Measurements from ENCODE around the gene PLPP6.

PLPP6 gene

DNA sequence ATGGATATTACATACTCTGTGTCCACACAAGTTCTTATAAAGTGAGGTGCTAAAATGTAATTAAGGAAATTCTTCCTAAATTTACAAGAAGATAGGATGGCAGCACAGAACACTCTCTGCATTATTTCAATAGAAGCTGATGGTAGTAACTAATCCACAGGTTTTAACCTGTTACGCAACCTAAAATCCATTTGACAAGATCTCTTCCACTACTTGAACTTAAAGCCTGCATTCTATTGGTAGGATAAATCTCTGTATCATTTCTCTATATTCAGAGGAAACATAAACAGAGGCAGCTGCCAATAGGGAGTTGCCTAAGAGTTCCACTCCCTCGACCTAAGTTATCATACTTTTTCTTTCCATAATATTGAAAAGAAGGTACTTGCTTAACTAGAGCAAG is 38.8 kb downstream of the PLPP6 start:
- Histone ChIP-seq H3K27me3 (ENCODE audit: low read depth, low read length) (no peaks in the 10 kb centered on the region), H3K9me3 (ENCODE audit: insufficient read depth, low read length) (no peaks in the 10 kb centered on the region), H3K9ac (ENCODE audit: low read length) (no peak overlapping the region), H2AFZ (ENCODE audit: low read depth, low read length) (no peak overlapping the region), H3K36me3 (replicated peaks; ENCODE audit: low read depth, low read length) (peaks cover 25% of the 10 kb centered on the region), H4K20me1 (ENCODE audit: insufficient read depth, low read length) (no peaks in the 10 kb centered on the region), H3K4me3 (ENCODE audit: low read length) (no peak overlapping the region), H3K4me2 (ENCODE audit: low read length) (no peak overlapping the region), H3K27ac (ENCODE audit: low read length) (no peak overlapping the region), H3K79me2 (ENCODE audit: low read length) (no peaks in the 10 kb centered on the region), H3K4me1 (ENCODE audit: low read length) (no peaks in the 10 kb centered on the region)
- no peak for TF ChIP-seq CTCF (IDR thresholded peaks at IDR 0.05; ENCODE audit: low read depth, low read length)
- no peak for TF ChIP-seq EZH2phosphoT487 (IDR thresholded peaks at IDR 0.05; ENCODE audit: low read depth)

DNA sequence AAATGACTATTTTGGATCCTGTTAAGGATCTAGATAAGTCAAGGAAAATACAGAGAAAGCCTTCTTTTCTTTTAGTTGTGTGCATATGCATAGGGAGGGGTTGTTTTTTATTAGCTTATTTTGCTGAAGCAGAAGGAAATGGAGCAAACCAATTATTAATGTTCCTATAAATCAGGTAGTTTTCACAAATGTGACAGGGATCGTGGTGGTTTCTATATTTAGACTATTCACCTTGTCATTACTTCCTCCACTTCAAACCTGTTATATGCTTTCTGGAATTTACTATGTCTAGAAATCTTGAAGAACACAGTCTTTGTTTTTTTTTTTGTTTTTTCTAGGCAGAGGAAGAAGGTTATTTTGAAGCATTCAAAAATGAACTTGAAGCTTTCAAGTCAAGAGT is 39.4 kb downstream of the PLPP6 start:
- Histone ChIP-seq H3K4me1 (ENCODE audit: low read length) (no peaks in the 10 kb centered on the region), H3K36me3 (replicated peaks; ENCODE audit: low read depth, low read length) (peaks cover 27% of the 10 kb centered on the region), H3K27ac (ENCODE audit: low read length) (no peak overlapping the region), H3K9ac (ENCODE audit: low read length) (no peak overlapping the region), H3K9me3 (ENCODE audit: insufficient read depth, low read length) (no peaks in the 10 kb centered on the region), H3K27me3 (ENCODE audit: low read depth, low read length) (no peaks in the 10 kb centered on the region), H3K4me3 (ENCODE audit: low read length) (no peak overlapping the region), H4K20me1 (ENCODE audit: insufficient read depth, low read length) (no peaks in the 10 kb centered on the region), H2AFZ (ENCODE audit: low read depth, low read length) (no peak overlapping the region), H3K79me2 (ENCODE audit: low read length) (no peaks in the 10 kb centered on the region), H3K4me2 (ENCODE audit: low read length) (no peak overlapping the region)
- TF ChIP-seq EZH2phosphoT487 (IDR thresholded peaks at IDR 0.05; ENCODE audit: low read depth): no peak
- no peak for TF ChIP-seq CTCF (IDR thresholded peaks at IDR 0.05; ENCODE audit: low read depth, low read length)

GRCh38 chr9:4704129-4704528 is 42.0 kb downstream of the PLPP6 start:
- Histone ChIP-seq H3K4me2 (ENCODE audit: low read length) (no peak overlapping the region), H3K9ac (ENCODE audit: low read length) (no peak overlapping the region), H3K4me3 (ENCODE audit: low read length) (no peak overlapping the region), H3K36me3 (replicated peaks; ENCODE audit: low read depth, low read length) (peaks cover 25% of the 10 kb centered on the region), H3K27me3 (ENCODE audit: low read depth, low read length) (no peaks in the 10 kb centered on the region), H3K4me1 (ENCODE audit: low read length) (no peaks in the 10 kb centered on the region), H2AFZ (ENCODE audit: low read depth, low read length) (no peak overlapping the region), H3K9me3 (ENCODE audit: insufficient read depth, low read length) (no peaks in the 10 kb centered on the region), H3K79me2 (ENCODE audit: low read length) (no peaks in the 10 kb centered on the region), H3K27ac (ENCODE audit: low read length) (no peak overlapping the region), H4K20me1 (ENCODE audit: insufficient read depth, low read length) (no peaks in the 10 kb centered on the region)
- TF ChIP-seq CTCF (IDR thresholded peaks at IDR 0.05; ENCODE audit: low read depth, low read length) (no peak), EZH2phosphoT487 (IDR thresholded peaks at IDR 0.05; ENCODE audit: low read depth) (no peak)

GRCh38 chr9:4706021-4706420 is 43.9 kb downstream of the PLPP6 start:
- no peak overlapping the region for H3K4me2 ChIP-seq (ENCODE audit: low read length)
- no peak overlapping the region for H3K27ac ChIP-seq (ENCODE audit: low read length)
- no peak overlapping the region for H3K4me3 ChIP-seq (ENCODE audit: low read length)
- H3K27me3 ChIP-seq (ENCODE audit: low read depth, low read length): no peaks in the 10 kb centered on the region
- no peaks in the 10 kb centered on the region for H3K4me1 ChIP-seq (ENCODE audit: low read length)
- no peaks in the 10 kb centered on the region for H4K20me1 ChIP-seq (ENCODE audit: insufficient read depth, low read length)
- H2AFZ ChIP-seq (ENCODE audit: low read depth, low read length): no peak overlapping the region
- no peaks in the 10 kb centered on the region for H3K9me3 ChIP-seq (ENCODE audit: insufficient read depth, low read length)
- no peak overlapping the region for H3K9ac ChIP-seq (ENCODE audit: low read length)
- H3K79me2 ChIP-seq (ENCODE audit: low read length): no peaks in the 10 kb centered on the region
- TF ChIP-seq EZH2phosphoT487 (IDR thresholded peaks at IDR 0.05; ENCODE audit: low read depth): no peak
- no peak for TF ChIP-seq CTCF (IDR thresholded peaks at IDR 0.05; ENCODE audit: low read depth, low read length)
- H3K36me3 ChIP-seq (replicated peaks; ENCODE audit: low read depth, low read length): peaks cover 25% of the 10 kb centered on the region

Measured in OCI-LY3 (cell line).